NCI-H128 (cell line): ENCODE results near the gene TUBA1A.
"Not testable (repeated sequence)": the region's sequence is repeated elsewhere in the genome, so short reads cannot be mapped to it uniquely, and the experiment has no call there.

Experiments
- DNase-seq: peaks from one replicate; lab custom pipeline; 2025; ENCODE audit not compliant: unreplicated experiment; lab: John Stamatoyannopoulos, UW

TUBA1A gene

GRCh38 chr12:49201595-49202295, 12.9 kb upstream of the TUBA1A start:
- peak; percentile 66 for DNase-seq

DNA sequence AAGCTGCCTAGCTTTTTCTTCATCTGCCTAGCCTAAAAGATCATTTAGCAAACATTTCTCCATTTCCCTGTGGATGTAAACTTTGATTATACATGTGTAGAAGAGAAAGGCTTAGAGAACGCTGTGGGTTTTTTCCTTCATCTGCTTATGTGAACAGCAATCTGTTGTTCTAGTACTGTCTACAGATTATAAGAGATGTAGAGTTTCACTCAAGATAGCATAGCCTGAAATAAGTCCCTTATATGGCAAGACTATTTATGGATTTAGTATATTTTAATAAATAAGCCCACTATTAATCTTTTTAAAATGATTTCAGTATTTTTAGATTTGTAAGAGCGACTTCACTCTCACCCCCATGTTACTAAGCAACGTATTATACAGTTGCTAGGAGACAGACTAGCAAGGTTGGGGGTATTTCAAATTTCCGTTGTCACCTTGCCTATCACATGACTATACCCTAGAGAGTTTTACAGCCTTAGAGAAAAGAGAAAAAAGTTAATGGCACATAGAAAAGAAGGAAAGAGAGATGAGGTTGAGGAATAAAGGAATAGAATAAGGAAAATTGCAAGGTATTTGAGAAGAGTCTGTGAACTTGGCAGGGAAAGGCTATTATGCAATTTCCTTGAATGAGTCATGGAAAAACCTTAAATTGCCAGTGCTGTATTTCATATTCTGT, 12.2 kb upstream of the TUBA1A start:
- peak; percentile 80 for DNase-seq

DNA sequence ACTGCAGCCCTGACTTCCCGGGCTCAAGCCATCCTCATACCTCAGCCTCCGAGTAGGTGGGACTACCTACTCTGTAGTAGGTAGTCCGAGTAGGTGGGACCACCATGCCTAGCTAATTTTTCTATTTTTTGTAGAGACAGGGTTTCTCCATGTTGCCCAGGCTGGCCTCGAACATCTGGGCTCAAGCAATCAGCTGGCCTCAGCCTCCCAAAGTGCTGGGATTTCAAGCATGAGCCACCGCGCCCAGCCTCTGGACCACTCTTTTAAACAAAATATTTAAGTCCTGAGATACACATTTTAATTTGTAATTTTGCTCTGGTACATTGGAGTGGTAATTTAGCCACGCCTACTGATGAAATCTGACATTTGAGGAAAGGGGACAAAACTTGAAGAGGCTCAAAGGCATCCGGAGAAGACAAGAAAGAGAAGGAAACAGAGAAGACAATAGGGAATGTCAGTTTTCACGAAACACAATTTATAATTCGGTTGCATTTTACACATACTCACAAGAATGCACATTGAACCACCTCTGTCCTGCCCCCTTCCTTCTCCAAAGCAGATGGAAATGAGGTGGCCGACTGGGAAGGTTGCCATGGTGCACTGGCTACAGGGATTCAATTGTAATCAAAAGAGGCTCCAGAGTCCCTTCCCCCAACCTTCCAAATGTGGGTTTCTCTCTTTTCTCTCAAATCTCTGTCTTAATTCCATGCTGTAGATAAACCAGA, 9.7 kb upstream of the TUBA1A start:
- no peak for DNase-seq

- DNase-seq: no peak
Observed at GRCh38 chr12:49197256-49197655, 8.4 kb upstream of the TUBA1A start.

DNA sequence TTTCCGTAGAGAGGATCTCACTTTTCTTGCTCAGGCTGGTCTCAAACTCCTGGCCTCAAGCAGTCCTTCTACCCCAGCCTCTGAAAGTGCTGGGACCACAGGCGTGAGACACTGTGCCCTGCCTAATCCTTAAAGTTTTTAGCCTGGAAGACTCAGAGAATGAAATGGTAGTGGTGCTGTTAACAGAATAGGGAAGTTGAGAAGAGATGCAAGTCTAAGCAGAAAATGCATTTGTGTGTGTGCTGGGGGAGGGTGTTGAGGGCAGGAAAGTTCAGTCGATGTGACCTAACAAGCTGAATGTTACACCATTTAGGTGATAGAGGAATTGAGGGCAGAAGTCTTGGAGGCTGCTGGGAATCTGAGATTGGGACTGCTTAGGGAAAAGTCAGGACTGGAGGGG, 6.9 kb upstream of the TUBA1A start:
- no peak for DNase-seq

GRCh38 chr12:49193746-49194145, 4.9 kb upstream of the TUBA1A start:
- not testable (repeated sequence) for DNase-seq

DNA sequence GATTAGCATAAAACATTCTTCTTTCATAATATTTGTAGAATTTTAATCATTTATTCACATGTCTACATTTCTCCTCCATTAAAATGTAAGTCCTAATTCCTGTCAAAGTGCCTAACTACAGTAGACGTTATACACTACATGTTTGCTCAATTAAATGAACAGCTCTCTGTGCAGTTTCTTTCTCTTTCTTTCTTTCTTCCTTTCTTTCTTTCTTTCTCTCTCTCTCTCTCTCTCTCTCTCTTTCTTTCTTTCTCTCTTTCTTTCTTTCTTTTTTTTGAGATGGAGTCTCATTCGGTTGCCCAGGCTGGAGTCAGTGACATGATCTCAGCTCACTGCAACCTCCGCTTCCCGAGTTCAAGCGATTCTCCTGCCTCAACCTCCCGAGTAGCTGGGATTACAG, 2.6 kb upstream of the TUBA1A start:
- DNase-seq: not testable (repeated sequence)

- no peak for DNase-seq
Observed at GRCh38 chr12:49190974-49191373, 2.1 kb upstream of the TUBA1A start.

- peak; percentile 29 for DNase-seq
Observed at GRCh38 chr12:49189731-49190716, 1.1 kb upstream of the TUBA1A start.

DNA sequence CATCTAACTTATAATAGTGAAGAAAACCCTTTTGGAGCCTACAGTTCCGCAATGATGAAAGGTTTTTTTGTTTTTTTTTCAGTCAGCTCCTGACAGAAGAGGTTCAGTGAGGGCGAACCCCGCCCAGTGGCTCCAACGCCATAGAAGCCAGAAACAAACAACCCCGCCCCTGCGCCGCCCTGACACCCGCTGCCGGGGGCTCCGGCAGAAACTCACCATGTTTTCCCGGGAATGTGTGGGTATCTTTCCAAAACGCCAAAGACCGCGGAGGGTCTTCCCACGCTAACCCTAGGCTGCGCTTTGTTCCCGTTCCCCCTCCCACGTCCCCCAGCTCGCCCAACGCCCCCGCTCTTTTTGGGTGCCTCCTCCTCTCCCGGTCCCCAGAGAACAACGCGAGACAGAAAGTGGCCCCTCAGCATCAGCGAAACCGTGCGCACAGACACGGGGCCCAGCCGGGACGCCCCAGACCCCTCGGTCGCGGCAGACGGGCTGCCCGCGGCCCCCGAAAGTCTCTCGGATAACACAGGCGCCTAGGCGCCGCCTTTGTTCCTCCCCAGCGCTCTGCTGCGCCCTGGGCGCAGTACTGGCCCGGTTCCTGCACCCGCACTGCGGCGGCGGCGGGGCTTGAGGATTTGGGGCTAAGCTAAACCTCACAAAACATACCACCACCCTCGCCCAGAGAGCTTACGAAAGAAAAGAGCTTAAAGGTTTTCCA, 522 bp downstream of the TUBA1A start:
- peak; percentile 59 for DNase-seq

- no peak for DNase-seq
Observed at GRCh38 chr12:49187184-49187583, 1.7 kb downstream of the TUBA1A start.

GRCh38 chr12:49186307-49186706, 2.6 kb downstream of the TUBA1A start:
- DNase-seq: not testable (repeated sequence)

- DNase-seq: not testable (repeated sequence)
Observed at GRCh38 chr12:49184697-49185096, 4.2 kb downstream of the TUBA1A start.

GRCh38 chr12:49183214-49183950, 5.5 kb downstream of the TUBA1A start:
- not testable (repeated sequence) for DNase-seq

DNA sequence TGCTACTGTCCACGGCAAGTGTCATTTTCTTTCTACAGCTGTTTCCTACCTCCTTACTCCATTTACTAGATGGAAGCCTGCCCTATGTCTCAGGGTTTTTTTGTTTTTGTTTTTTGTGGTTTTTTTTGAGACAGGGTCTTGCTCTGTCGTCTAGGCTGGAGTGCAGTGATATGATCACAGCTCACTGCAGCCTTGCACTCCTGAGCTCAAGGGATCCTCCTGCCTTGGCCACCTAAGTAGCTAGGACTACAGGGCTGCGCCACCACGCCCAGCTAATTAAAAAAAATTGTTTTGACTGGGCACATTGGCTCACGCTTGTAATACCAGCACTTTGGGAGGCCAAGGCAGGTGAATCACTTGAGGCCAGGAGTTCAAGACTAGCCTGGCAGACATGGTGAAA, 14.7 kb downstream of the TUBA1A start:
- DNase-seq: no peak

DNA sequence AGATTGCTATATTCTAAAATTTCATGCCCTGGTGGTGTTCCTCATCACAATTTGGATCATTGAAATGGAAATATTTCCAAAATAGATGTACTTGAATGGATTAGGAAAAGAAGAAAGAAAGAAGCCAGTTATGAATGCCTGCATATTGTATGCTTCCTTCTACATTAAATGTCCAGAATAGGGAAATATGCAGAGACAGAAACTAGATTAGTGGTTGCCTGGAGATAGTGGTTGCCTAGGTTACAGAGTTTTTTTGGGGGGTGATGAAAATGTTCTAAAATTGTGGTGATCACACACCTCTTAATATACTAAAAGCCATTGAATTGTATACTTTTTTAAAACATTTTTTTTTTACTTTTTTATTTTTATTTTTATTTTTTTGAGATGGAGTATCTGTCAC, 18.0 kb downstream of the TUBA1A start:
- DNase-seq: no peak

DNA sequence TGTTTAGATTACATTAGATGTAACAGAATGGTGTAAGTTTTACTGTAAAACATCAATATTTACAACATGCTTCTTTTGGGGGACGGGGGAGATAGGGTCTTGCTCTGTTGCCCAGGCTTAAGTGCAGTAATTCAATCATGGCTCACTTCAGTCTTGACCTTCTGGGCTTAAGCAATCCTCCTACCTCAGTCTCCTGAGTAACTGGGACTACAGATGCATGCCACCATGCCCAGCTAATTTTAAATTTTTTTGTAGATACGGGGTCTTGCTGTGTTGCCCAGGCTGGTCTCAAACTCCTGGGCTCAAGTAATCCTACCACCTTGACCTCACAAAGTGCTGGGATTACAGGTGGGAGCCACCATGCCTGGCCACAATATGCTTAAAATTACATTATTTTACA, 23.8 kb downstream of the TUBA1A start:
- DNase-seq: no peak

GRCh38 chr12:49161901-49162300, 27.0 kb downstream of the TUBA1A start:
- DNase-seq: not testable (repeated sequence)

- no peak for DNase-seq
Observed at GRCh38 chr12:49161092-49161795, 27.6 kb downstream of the TUBA1A start.
